Measurements from ENCODE around the gene GALNT2. TPM values are rescaled to one million over a fixed set of nuclear protein-coding genes. Genes with fewer than 3 reads are reported as not detected.

Gene GALNT2
- total and polyA plus RNA-seq, 9 of the 15 experiments (the other 6 are each of a cell fraction or from before 2014, with no cell fraction given), result 1.6 to 106 (median 51.9) TPM

DNA sequence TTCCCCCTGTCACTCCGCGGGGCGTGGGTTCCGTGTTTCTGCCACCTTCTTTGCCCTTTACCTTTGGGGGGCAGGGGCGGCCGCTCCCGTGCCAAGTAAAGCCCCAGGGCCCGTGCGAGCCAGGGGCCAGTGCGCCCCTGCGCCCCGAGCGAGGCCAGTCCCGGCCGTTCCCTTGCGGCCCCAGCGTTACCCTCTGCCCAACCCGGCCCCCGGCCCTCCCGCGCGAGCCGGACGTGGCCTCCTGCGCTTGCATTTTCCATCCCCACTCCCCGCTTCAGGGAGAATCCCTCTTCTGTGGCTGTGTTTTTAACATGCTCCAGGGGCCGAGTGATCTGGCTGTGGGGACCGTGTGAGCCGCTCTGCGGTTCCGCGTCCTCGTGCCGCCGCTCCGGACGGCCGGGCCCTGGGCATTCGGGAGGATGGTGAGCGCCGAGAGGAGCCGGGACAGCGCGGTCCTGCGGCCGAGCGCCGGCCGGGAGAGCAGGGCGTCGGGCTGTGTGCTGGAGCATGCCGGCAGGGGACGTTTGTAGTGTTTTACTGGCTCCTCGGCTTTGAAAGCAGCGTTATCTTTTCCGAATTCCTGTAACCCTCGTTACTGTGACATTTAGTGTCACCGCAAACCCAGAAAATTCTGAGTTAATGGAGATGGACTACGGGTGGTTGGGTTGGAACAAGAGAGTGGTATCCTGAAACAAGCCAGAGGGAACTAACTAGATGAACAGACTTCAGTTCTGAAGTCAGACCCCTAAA lies 1.0 kb downstream of the GALNT2 start (continued):
- TF ChIP-seq ZNF175 (CRISPR knock-in tag; IDR thresholded peaks at IDR 0.05; ENCODE audit: low read depth), result no peak
- TF ChIP-seq, protein P1, sequence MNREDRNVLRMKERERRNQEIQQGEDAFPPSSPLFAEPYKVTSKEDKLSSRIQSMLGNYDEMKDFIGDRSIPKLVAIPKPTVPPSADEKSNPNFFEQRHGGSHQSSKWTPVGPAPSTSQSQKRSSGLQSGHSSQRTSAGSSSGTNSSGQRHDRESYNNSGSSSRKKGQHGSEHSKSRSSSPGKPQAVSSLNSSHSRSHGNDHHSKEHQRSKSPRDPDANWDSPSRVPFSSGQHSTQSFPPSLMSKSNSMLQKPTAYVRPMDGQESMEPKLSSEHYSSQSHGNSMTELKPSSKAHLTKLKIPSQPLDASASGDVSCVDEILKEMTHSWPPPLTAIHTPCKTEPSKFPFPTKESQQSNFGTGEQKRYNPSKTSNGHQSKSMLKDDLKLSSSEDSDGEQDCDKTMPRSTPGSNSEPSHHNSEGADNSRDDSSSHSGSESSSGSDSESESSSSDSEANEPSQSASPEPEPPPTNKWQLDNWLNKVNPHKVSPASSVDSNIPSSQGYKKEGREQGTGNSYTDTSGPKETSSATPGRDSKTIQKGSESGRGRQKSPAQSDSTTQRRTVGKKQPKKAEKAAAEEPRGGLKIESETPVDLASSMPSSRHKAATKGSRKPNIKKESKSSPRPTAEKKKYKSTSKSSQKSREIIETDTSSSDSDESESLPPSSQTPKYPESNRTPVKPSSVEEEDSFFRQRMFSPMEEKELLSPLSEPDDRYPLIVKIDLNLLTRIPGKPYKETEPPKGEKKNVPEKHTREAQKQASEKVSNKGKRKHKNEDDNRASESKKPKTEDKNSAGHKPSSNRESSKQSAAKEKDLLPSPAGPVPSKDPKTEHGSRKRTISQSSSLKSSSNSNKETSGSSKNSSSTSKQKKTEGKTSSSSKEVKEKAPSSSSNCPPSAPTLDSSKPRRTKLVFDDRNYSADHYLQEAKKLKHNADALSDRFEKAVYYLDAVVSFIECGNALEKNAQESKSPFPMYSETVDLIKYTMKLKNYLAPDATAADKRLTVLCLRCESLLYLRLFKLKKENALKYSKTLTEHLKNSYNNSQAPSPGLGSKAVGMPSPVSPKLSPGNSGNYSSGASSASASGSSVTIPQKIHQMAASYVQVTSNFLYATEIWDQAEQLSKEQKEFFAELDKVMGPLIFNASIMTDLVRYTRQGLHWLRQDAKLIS (CRISPR knock-in tag; IDR thresholded peaks at IDR 0.05), result peak; percentile 63; the same call in 1 of the 2 replicates
- peak; percentile 36 for TF ChIP-seq SAP30 (IDR thresholded peaks at IDR 0.05; ENCODE audit: borderline replicate concordance, insufficient read depth, low read depth, low read length, poor library complexity, severe bottlenecking)
- no peak for TF ChIP-seq ZNF253 (CRISPR knock-in tag; conservative IDR thresholded peaks at IDR 0.05)
- TF ChIP-seq, protein P2, sequence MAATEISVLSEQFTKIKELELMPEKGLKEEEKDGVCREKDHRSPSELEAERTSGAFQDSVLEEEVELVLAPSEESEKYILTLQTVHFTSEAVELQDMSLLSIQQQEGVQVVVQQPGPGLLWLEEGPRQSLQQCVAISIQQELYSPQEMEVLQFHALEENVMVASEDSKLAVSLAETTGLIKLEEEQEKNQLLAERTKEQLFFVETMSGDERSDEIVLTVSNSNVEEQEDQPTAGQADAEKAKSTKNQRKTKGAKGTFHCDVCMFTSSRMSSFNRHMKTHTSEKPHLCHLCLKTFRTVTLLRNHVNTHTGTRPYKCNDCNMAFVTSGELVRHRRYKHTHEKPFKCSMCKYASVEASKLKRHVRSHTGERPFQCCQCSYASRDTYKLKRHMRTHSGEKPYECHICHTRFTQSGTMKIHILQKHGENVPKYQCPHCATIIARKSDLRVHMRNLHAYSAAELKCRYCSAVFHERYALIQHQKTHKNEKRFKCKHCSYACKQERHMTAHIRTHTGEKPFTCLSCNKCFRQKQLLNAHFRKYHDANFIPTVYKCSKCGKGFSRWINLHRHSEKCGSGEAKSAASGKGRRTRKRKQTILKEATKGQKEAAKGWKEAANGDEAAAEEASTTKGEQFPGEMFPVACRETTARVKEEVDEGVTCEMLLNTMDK (IDR thresholded peaks at IDR 0.05; ENCODE audit: borderline replicate concordance, insufficient read depth, low read depth, low read length, poor library complexity, severe bottlenecking), result no peak
- no peak for TF ChIP-seq ILF3 (IDR thresholded peaks at IDR 0.05; ENCODE audit: borderline replicate concordance)
- no peak for TF ChIP-seq ZNF644 (tag; IDR thresholded peaks at IDR 0.05; ENCODE audit: low read depth)
- no peak for TF ChIP-seq STAT5A (IDR thresholded peaks at IDR 0.05; ENCODE audit: borderline replicate concordance, low read length)
- no peak for TF ChIP-seq ZNF146 (CRISPR knock-in tag; IDR thresholded peaks at IDR 0.05; ENCODE audit: unreplicated experiment)
- no peak for TF ChIP-seq DIDO1 (tag; IDR thresholded peaks at IDR 0.05; ENCODE audit: low read depth)
- TF ChIP-seq PML (IDR thresholded peaks at IDR 0.05; ENCODE audit: low read length), result no peak
- no peak for TF ChIP-seq BMI1 (IDR thresholded peaks at IDR 0.05; ENCODE audit: low read length)
- TF ChIP-seq TAF9B (IDR thresholded peaks at IDR 0.05; ENCODE audit: partially characterized antibody), result no peak
- no peak for TF ChIP-seq RBM25 (IDR thresholded peaks at IDR 0.05; ENCODE audit: low read depth, low read length, severe bottlenecking)
- TF ChIP-seq, protein P3, sequence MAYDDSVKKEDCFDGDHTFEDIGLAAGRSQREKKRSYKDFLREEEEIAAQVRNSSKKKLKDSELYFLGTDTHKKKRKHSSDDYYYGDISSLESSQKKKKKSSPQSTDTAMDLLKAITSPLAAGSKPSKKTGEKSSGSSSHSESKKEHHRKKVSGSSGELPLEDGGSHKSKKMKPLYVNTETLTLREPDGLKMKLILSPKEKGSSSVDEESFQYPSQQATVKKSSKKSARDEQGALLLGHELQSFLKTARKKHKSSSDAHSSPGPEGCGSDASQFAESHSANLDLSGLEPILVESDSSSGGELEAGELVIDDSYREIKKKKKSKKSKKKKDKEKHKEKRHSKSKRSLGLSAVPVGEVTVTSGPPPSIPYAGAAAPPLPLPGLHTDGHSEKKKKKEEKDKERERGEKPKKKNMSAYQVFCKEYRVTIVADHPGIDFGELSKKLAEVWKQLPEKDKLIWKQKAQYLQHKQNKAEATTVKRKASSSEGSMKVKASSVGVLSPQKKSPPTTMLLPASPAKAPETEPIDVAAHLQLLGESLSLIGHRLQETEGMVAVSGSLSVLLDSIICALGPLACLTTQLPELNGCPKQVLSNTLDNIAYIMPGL (CRISPR knock-in tag; IDR thresholded peaks at IDR 0.05), result no peak; the same call in 1 of the 2 replicates
- TF ChIP-seq TCFL5 (CRISPR knock-in tag; conservative IDR thresholded peaks at IDR 0.05), result no peak
- TF ChIP-seq LCOR (CRISPR knock-in tag; IDR thresholded peaks at IDR 0.05), result no peak
- TF ChIP-seq PTTG1 (tag; IDR thresholded peaks at IDR 0.05; ENCODE audit: low read depth), result no peak
- TF ChIP-seq CEBPB (tag; IDR thresholded peaks at IDR 0.05), result no peak
- TF ChIP-seq RBBP5 (IDR thresholded peaks at IDR 0.05; ENCODE audit: borderline replicate concordance, insufficient read depth, low read length, poor library complexity, severe bottlenecking), result peak; percentile 86

Data from K562 (cell line).